ENCODE measurements around the gene ACVRL1. TPM values are rescaled to one million over a fixed set of nuclear protein-coding genes. Genes with fewer than 3 reads are reported as not detected.

Gene ACVRL1
- total RNA-seq, 2 donors from 2014 or later, result 31.1 to 34.8 TPM

DNA sequence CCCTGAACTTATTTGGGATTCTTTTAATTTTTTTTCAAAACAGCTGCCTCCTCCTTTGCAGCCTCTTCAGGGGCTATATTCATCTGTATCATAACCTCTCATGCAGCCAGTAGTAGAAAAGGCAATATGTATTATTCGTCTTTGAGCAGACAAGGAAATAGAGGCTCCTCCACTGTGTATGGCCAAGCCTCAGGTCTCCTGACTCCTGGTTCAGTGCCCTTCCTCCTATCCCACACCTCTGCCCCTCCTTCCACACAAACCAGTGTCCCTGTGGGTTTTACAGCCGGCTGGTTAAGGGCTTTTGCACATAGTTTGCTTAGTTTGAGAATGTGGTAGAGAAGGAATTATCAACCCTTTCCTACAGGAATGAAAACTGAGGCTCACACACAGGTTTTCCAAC lies 8.8 kb upstream of the ACVRL1 start:
- WGBS, result 90% methylated on average over 2 of the region's 2 CpGs
- DNase-seq (ENCODE audit: low spot score), result no peak
- TF ChIP-seq POLR2A (IDR thresholded peaks at IDR 0.05), result no peak
- TF ChIP-seq, protein P1, sequence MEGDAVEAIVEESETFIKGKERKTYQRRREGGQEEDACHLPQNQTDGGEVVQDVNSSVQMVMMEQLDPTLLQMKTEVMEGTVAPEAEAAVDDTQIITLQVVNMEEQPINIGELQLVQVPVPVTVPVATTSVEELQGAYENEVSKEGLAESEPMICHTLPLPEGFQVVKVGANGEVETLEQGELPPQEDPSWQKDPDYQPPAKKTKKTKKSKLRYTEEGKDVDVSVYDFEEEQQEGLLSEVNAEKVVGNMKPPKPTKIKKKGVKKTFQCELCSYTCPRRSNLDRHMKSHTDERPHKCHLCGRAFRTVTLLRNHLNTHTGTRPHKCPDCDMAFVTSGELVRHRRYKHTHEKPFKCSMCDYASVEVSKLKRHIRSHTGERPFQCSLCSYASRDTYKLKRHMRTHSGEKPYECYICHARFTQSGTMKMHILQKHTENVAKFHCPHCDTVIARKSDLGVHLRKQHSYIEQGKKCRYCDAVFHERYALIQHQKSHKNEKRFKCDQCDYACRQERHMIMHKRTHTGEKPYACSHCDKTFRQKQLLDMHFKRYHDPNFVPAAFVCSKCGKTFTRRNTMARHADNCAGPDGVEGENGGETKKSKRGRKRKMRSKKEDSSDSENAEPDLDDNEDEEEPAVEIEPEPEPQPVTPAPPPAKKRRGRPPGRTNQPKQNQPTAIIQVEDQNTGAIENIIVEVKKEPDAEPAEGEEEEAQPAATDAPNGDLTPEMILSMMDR (IDR thresholded peaks at IDR 0.05), result no peak
- no peak for TF ChIP-seq POLR2AphosphoS5 (IDR thresholded peaks at IDR 0.05)
- Histone ChIP-seq H3K36me3 (no peaks in the 10 kb centered on the region), H3K4me3 (no peak overlapping the region), H3K9me3 (no peaks in the 10 kb centered on the region), H3K27me3 (replicated peaks; ENCODE audit: insufficient read depth) (no peaks in the 10 kb centered on the region), H3K4me1 (replicated peaks) (no peaks in the 10 kb centered on the region), H3K27ac (no peak overlapping the region)
- intact Hi-C loops (cut with DNase I), result no loop called here

GRCh38 chr12:51898937-51899336 lies 8.4 kb upstream of the ACVRL1 start:
- H3K36me3 ChIP-seq, result no peaks in the 10 kb centered on the region
- TF ChIP-seq, protein P1 (IDR thresholded peaks at IDR 0.05), result no peak
- TF ChIP-seq POLR2A (IDR thresholded peaks at IDR 0.05) (no peak), POLR2AphosphoS5 (IDR thresholded peaks at IDR 0.05) (no peak)
- H3K9me3 ChIP-seq, result no peaks in the 10 kb centered on the region
- H3K27ac ChIP-seq, result no peak overlapping the region
- no peak overlapping the region for H3K4me3 ChIP-seq
- WGBS, result 84% methylated on average over 9 of the region's 9 CpGs
- H3K4me1 ChIP-seq (replicated peaks), result no peaks in the 10 kb centered on the region
- H3K27me3 ChIP-seq (replicated peaks; ENCODE audit: insufficient read depth), result no peaks in the 10 kb centered on the region
- intact Hi-C loops (cut with DNase I), result no loop called here
- no peak for DNase-seq (ENCODE audit: low spot score)

DNA sequence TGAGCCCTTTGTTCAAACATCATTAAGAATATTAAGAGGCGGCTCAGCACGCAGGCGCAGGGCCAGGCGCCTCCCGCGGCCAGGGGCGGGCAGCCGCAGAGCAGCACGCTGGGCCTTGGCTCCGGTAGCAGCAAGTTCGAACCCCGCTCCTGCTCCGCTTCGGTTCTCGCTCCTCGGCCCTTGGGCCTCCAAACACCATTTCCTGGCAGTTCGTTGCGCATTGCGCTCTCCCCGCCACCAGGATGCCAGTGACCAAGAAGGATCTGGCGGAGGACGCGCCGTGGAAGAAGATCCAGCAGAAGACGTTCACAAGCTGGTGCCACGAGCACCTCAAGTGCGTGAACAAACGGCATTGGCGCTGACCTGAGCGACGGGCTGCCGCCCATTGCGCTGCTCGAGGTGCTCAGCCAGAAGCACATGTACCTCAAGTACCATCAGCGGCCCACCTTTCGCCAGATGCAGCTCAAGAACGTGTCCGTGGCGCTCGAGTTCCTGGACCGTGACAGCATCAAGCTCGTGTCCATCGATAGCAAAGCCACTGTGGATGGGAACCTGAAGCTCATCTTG lies 6.9 kb upstream of the ACVRL1 start:
- DNase-seq (ENCODE audit: low spot score), result no peak
- 96% methylated on average over 43 of the region's 43 CpGs for WGBS
- TF ChIP-seq, protein P1 (IDR thresholded peaks at IDR 0.05), result no peak
- no peak for TF ChIP-seq POLR2A (IDR thresholded peaks at IDR 0.05)
- TF ChIP-seq POLR2AphosphoS5 (IDR thresholded peaks at IDR 0.05), result no peak

DNA sequence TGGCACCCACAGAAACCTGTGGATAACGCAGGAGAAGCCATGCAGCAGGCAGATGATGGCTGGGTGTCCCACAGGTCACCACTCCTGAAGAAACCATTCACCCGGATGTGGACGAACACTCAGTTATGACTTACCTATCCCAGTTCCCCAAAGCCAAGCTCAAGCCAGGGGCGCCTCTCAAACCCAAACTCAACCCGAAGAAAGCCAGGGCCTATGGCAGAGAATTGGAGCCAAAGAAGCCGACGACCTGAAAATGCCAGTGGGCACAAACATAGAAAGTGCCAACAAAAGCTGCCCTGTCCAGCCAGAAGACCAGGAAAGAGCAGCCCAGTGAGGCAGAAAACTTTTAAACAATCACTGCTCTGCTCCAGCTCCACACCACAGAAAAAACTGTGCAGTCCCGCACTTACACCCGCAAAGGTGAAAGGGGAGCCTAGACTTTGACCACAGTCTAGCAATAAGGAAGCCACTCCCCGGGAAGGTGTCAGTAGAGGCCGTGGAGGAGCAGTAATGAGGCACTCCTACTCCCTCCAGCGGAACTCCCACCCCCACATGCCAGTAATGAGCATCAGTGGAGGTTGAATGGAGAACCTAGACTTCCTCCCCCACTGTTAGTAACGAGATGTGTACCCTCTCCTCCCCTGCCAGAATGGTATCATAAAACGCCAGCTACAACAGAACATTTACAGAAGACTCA lies 6.0 kb upstream of the ACVRL1 start:
- TF ChIP-seq, protein P1 (IDR thresholded peaks at IDR 0.05), result no peak
- TF ChIP-seq POLR2A (IDR thresholded peaks at IDR 0.05) (no peak), POLR2AphosphoS5 (IDR thresholded peaks at IDR 0.05) (no peak)
- Histone ChIP-seq H3K9me3 (no peaks in the 10 kb centered on the region), H3K4me1 (replicated peaks) (no peaks in the 10 kb centered on the region), H3K27me3 (replicated peaks; ENCODE audit: insufficient read depth) (no peaks in the 10 kb centered on the region), H3K4me3 (no peak overlapping the region), H3K36me3 (no peaks in the 10 kb centered on the region), H3K27ac (no peak overlapping the region)
- intact Hi-C loops (cut with DNase I), result no loop called here
- DNase-seq (ENCODE audit: low spot score), result no peak
- WGBS, result 82% methylated on average over 14 of the region's 14 CpGs

More for the DNA sequence above, 6.9 kb upstream of the ACVRL1 start:
- intact Hi-C loops (cut with DNase I), result no loop called here
- H3K9me3 ChIP-seq, result no peaks in the 10 kb centered on the region
- no peaks in the 10 kb centered on the region for H3K27me3 ChIP-seq (replicated peaks; ENCODE audit: insufficient read depth)
- no peak overlapping the region for H3K4me3 ChIP-seq
- H3K27ac ChIP-seq, result no peak overlapping the region
- H3K36me3 ChIP-seq, result no peaks in the 10 kb centered on the region
- no peaks in the 10 kb centered on the region for H3K4me1 ChIP-seq (replicated peaks)

GRCh38 chr12:51901881-51902280 lies 5.4 kb upstream of the ACVRL1 start:
- WGBS, result 93% methylated on average over 11 of the region's 11 CpGs
- no peaks in the 10 kb centered on the region for H3K36me3 ChIP-seq
- no peaks in the 10 kb centered on the region for H3K4me1 ChIP-seq (replicated peaks)
- no peaks in the 10 kb centered on the region for H3K9me3 ChIP-seq
- no peaks in the 10 kb centered on the region for H3K27me3 ChIP-seq (replicated peaks; ENCODE audit: insufficient read depth)
- H3K4me3 ChIP-seq, result no peak overlapping the region
- no peak overlapping the region for H3K27ac ChIP-seq
- DNase-seq (ENCODE audit: low spot score), result no peak
- TF ChIP-seq POLR2A (IDR thresholded peaks at IDR 0.05) (no peak), POLR2AphosphoS5 (IDR thresholded peaks at IDR 0.05) (no peak)
- TF ChIP-seq, protein P1 (IDR thresholded peaks at IDR 0.05), result no peak
- intact Hi-C loops (cut with DNase I), result no loop called here
